Transverse colon (tissue), 4 donors: ENCODE results near the gene HIVEP2.

ENCODE experiments used
- CTCF ChIP-seq, 5 experiments: fragments of 200-600 bp in 3 of 5; fragments of 450-650 bp in 2 of 5; sonication (generic) in 3 of 5; IDR thresholded peaks; 1 replicate in 2 of 5; 2 replicates in 3 of 5; pipeline ENCODE4 v1.5.1; 2016 to 2017; ENCODE audit warnings: antibody characterized with exemption in 5 of 5, inconsistent platforms in 3 of 5, mild to moderate bottlenecking in 2 of 5, moderate library complexity in 1 of 5
- EP300 ChIP-seq: sonication (generic); formaldehyde crosslinking; IDR thresholded peaks from one replicate; pipeline ENCODE4 v1.6.1; 2017; ENCODE audit warnings: antibody characterized with exemption, low read depth
- POLR2A ChIP-seq: fragments of 450-650 bp; IDR thresholded peaks from one replicate; pipeline ENCODE4 v1.6.1; 2016; ENCODE audit warnings: antibody characterized with exemption, mild to moderate bottlenecking, moderate library complexity
- POLR2AphosphoS5 ChIP-seq, 3 donors: sonication (generic); formaldehyde crosslinking; IDR thresholded peaks; one replicate each; pipeline ENCODE4 v1.6.1; 2016; ENCODE audit warnings: antibody characterized with exemption in 3 of 3

DNA sequence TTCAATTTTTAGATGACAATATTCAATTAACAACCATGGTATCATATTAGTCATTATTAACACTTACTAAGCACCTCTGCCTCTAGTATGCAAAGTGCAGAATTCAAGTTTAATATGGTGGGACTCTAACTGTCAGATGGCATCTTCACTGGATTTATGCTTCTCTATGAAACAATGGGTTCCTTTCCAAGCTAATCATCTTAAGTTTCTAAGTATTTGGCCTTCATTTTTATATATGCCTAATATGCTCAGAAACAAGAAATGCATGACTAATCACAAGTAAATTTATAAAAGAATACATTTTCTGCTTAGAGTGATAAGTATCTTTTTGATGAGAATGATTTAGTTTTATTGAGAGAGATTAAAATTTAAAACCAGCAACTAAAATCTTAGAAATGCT lies 144.7 kb downstream of the HIVEP2 start:
- no peak for TF ChIP-seq CTCF (IDR thresholded peaks at IDR 0.05)
- no peak for TF ChIP-seq EP300
- TF ChIP-seq POLR2A = no peak
- no peak for TF ChIP-seq POLR2AphosphoS5 (IDR thresholded peaks at IDR 0.05)
